Jurkat, Clone E6-1 (cell line): ENCODE measurements around the gene EYS.

Experiments used
- DNase-seq: peaks from one replicate; pipeline ENCODE4 v3.0.0-alpha.2; 2011; ENCODE audit warnings: low read depth, low spot score
- H3K4me3 ChIP-seq: 2 replicates; pipeline ENCODE4 v1.5.1; 2011; ENCODE audit warnings: mild to moderate bottlenecking, low read length, control low read depth, moderate library complexity

EYS gene

DNA sequence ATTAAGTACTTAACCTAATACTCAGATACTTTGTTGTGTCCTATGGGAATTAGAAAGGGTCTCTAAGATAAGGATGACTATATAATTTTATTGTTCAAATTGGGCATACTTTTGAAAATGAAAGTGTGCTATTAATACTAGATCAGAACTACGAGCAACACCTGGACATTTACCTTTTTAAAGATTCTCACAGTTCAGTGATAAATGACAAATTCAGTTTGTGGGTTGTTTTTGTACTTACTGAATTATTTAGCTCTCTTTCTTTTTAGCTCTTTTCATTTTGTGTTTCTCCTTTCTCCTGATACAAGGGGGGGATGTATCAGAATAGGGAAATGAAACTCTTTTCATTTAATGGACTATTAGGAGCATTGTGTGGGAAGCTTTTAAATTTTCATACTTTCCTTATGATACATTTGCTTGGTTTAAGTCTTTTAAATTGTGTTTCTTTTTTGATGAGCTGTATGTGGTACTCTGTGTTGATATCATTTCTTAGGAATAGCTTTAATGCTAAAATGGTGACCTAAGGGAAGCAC, 2023.9 kb downstream of the EYS start:
- H3K4me3 ChIP-seq = no peak overlapping the region
- no peak for DNase-seq

DNA sequence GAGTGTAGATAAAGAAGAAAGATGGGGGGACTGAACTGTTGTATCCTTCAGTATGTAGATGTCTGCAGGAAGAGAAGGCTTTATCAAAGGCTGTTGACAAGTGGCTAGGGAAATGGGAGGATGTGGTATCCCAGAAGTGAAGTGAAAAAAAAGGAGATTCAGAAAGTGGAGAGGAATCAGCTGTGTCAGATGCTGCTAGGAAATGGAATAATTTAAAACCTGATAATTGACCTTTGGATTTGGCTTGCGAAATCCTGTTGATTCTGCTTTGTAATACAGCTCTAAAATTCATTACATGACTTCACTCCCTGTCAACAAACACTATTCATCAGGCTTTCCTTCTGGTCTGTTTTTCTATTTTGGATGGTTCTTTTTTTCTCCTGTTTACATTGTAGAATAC, 2029.7 kb downstream of the EYS start:
- no peak for DNase-seq
- no peak overlapping the region for H3K4me3 ChIP-seq

DNA sequence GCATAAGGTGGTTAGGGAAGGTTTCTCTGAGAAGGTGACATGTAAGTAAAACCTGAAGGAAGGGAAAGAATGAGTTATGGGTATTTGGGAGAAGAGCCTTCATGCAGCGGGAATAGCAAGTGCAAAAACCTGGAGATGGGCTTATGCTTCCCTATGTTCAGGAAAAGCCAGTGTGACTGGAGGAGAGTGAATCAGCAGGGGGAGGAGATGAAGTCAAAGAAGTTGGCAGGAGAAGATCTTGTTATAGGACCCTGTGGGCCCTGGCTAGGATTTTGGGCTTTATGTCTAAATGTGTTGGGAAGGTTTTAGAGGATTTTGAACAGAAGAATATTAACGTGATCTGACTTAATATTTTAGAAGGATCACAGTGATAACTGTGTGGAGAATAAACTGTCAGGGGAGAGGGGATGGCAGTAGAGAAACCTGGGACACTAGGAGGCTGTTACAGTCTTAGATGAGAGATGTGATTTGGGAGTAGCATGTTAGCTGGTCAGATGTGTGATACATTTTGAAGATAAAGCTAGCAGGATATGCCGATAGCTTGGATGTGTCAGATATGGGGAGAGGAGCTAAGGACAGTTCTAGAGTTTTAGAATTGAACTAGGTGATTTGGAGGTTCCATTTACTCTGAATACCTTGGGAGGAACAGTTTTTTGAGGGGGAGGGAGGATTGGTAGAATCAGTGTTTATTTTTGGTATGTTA, 2030.5 kb downstream of the EYS start:
- no peak overlapping the region for H3K4me3 ChIP-seq
- no peak for DNase-seq

DNA sequence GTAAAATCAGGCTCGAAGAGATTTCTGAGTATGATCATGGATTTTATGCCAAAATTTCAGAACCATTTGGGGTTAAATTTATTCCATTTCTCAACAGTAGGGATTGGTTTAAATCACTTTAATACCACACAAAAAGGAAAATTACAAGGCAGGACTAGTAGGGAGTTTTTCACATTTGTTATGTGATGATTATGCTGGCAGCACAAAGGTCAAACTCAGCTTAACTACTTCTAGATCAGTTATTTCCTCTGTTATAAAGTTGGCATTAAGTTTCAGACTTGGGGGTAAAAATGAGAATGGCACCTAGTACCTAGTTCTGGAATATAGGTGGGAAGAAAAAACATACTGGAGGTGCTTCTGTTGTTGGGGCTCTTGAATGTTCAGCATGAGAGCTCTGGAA, 2031.9 kb downstream of the EYS start:
- no peak for DNase-seq
- no peak overlapping the region for H3K4me3 ChIP-seq

DNA sequence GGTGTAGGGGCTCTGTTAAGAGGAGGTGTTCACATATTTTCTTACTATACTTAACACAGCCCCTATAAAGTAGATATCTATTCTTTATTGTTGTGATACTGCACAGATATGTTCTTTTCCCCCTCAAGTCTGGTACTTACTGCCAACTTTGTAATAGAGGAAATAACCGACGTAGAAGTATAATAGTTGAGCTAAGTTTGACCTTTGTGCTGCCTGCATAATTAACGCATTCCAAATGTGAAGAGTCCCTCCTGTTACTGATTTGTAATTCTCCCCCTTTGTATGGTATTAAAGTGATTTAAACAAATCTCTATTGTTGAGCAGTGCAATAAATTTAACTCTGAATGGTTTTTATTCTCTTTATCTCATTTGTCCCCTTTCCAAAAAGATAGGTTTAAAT, 2032.4 kb downstream of the EYS start:
- H3K4me3 ChIP-seq = no peak overlapping the region
- no peak for DNase-seq

DNA sequence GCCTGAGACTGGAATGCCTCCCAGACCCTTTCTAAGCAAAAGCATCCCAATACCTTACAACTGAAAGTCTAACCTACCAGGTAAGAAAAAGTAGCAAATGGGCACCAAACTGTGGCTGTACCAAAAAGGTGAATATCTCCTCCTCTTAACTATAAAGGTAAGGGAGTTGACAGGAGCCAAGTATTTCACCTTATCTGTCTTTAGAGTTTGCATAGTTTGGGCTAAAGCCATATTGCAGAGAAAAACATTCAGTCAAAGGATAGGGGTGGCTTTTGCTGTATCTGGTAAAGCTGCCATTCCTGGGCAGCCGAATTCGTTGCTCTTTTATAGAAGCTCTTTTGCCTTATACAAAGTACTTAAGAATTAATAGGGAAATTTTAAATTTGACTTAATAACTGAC, 2033.3 kb downstream of the EYS start:
- DNase-seq = no peak
- no peak overlapping the region for H3K4me3 ChIP-seq

DNA sequence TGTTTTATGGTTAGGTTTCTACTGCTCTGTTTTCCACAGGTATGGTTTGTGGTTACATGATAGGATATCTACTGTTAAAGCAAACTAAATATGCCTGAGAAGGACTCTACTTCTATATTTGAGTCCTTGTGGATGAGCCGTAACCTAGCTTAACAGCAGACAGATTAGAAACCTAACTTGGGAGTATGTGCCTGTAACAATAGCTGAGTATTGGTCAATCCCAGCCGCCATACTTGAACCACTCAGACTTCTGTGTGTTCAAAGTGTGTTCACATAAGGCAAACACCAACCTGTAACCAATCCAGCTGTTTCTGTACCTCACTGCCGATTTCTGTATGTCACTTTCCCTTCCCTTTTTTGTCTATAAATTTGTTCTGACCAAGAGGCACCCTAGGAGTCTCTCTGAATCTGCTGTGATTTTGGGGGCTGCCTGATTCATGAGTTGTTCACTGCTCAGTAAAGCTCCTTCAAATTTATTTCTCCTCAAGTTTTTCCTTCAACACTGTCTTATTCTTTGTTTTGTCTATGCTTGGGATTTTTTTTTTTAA, 2034.4 kb downstream of the EYS start:
- no peak overlapping the region for H3K4me3 ChIP-seq
- no peak for DNase-seq

DNA sequence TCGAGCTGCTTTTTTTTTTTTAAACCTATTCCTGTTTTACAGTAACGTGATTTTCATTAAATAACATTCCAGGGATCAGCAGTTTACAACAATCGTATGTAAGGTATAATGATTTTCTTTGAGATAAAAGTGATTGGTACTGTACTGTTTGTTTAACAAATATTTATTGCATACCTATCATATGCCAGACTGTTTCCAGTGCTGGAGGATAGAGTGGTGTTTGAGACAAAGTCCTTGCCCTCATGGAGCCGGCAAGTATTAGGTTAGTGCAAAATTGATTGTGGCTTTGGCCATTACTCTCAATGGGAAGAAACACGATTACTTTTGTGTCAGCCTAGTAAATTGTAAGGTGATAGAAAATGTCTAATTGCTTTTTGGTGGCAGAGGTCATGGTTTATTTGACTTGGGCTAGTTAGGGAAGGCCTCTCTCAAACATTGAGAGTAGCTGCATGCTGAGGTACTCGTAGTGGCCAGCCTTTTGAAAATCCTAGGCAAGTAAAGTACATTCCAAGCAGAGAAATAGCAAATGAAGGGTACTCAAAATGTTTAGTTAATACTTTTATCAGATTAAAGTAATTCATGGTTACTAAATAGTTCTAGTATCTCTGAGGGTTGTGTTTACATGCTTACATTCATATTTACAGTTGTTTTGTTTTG, 2035.8 kb downstream of the EYS start:
- H3K4me3 ChIP-seq = no peak overlapping the region
- DNase-seq = no peak
